Stimulated activated CD4-positive, alpha-beta T cell treated with anti-CD3 and anti-CD28 coated beads, Interleukin-4, amount 100 ng/mL, for 48 hours (primary cell): Measurements from ENCODE around the gene CSF3R.
A peak's percentile ranks its signal among the peaks of the same experiment; 100 is the strongest.

Source experiments
- DNase-seq, 2 donors: peaks; one replicate each; pipeline ENCODE4 v3.0.0-alpha.2; 2020; ENCODE audit warnings: low read depth in 2 of 2

CSF3R gene

DNA sequence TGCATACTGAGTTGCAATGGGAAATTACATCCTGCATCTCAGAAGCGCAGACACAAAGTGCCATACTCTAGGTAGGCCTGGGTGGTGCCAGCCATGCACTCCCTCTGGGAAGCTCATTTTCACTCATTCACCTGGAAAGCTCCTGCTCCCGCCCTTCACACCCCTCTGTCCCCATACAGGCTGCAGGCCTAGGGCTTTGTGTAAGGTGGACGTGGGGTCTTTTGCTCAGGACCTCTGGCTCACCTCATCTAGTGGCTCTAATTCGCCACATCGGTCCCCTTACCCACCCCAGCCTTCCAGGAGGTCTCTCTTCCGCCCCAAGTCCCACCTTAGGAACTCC lies 19.3 kb downstream of the CSF3R start:
- no peak for DNase-seq

DNA sequence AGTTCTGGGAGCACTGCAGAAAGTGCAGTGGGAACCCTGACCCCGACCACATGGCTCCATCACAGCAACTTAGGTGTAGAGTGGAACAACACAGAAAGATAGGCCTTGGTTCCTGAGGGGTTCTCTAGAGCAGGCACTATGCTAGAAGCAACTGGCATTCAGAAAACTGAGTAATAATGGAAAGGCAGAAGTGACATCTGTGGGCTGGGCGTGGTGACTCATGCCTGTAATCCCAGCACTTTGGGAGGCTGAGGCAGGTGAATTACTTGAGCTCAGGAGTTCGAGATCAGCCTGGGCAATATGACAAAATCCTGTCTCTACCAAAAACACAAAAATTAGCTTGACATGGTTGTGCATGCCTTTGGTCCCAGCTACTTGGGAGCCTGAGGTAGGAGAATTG lies 23.8 kb downstream of the CSF3R start:
- DNase-seq: peak; percentile 42 to 55

DNA sequence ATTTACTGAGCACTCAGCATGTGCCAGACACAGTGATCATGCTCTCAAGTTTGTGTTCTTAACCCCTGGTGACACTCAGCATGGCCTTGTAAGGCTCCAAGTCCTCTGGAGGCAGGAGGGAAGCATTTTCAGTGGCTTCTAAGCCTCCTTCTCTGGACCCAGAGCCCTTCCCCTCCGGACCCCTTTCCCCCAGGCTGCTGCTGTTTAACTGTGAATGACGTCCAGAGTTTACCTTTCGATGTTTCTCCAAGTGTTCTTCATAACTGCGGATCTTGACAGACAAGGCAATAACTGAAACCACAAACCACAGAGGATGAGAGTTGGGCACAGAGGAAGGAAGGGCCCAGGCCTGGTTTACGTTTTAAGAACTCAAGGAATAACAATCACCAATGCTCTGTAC lies 25.0 kb downstream of the CSF3R start:
- no peak for DNase-seq

DNA sequence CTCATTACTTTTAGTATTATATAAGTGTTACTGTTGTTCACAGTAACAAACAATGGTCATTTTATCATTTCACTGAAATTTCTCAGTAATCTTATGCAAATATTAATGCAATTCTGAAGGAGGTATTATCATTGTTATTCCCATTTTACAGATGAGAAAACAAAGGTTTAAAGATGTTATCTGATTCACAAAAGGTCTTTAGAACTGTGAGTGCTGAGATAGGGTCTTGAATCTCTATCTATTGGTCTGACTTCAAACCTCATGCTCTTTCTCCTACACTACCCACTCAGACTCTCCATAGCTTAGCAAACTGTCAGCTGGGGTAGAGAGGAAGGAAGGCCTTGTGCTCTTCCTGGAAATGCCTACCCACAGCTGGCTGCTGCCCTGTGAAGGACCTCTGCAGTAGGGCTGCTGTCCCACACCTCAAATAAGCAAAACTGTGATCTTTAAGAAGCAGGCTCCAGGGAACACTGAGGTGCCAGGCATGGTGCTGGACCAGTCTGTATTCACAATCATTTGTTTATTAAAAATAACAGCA lies 26.3 kb downstream of the CSF3R start:
- DNase-seq: no peak

DNA sequence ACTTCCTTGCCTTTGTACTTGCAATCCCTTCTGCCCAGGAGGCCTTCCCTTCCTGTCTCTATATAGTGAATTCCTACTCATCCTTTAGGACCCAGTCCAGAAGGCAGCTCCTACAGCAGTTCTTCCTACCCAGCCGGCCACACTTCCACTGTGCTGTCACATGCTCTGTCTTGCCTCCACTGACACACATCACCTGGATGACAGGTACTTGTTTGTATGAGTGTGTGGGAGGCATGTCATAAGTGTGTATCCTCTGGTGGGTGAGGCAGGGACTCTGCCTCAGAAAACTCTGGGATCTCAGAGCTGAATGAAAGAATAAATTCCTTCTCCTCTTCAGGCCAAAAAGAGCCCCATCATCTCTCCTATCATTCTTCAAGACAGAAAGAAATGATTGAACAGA lies 27.3 kb downstream of the CSF3R start:
- no peak for DNase-seq

DNA sequence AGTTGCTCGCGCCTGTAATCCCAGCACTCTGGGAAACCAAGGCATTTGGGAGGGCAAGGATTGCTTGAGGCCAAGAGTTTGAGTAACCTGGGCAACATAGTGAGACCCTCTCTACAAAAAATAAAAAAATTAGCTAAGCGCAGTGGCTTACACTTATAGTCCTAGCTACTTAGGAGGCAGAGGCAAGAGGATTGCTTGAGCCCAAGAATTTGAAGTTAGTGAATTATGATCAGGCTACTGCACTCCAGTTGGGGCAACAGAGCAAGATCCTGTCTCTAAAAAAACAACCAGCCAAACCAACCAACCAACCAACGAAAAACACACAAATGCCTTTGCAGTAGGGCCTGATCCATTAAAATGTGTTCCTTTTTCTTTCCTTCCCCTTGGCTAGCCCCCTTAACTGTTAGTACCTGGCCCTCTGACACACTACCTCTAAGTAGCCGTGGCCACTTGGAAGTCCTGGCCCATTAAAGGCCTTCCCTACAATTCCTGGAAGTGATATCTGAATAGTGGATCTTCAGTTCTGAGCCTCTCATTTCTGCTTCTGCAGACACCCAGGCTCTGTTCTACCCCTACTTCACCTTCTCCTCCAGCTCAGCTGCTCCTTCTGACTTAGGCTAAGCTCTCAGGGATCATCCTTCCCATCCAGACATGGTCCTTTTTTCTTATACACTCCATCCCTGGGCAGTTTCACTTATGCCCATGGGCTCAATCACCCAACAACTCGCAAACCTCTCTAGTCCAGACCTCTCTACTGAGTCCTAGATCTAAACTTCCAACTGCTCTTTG lies 28.9 kb downstream of the CSF3R start:
- no peak for DNase-seq

DNA sequence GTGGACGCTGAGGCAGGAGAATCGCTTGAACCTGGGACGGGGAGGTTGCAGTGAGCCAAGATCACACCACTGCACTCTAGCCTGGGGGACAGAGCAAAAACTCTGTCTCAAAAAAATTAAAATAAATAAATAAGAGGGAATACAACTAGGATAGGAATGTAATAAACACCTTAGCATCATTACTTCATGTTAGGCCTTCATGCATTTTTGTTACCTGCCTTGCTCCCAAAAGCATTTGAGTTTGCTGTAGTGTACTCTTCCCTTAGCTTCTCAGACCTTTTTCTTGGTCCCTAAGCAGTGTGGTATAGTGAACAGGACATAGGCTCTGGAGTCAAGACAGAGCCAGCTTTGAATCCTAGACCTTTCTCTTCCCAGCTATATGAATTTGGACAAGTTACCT lies 29.7 kb downstream of the CSF3R start:
- no peak for DNase-seq

DNA sequence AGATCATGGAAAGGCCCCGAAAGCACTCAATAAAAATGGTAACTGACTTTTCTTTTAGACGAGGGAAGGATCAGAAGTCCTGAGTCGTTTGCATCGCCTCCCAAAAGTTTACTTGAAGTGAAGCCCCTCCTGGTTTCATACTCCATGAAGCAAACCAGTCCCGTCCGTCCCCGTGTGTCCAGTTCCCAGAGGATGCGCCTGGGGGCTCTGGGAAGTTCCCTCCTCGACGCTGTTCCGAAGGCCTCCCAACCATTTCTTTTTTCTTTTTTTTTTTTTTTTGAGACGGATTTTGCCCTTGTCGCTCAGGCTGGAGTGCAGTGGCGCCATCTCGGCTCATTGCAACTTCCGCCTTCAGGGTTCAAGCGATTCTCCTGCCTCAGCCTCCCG lies 31.8 kb downstream of the CSF3R start:
- no peak for DNase-seq

DNA sequence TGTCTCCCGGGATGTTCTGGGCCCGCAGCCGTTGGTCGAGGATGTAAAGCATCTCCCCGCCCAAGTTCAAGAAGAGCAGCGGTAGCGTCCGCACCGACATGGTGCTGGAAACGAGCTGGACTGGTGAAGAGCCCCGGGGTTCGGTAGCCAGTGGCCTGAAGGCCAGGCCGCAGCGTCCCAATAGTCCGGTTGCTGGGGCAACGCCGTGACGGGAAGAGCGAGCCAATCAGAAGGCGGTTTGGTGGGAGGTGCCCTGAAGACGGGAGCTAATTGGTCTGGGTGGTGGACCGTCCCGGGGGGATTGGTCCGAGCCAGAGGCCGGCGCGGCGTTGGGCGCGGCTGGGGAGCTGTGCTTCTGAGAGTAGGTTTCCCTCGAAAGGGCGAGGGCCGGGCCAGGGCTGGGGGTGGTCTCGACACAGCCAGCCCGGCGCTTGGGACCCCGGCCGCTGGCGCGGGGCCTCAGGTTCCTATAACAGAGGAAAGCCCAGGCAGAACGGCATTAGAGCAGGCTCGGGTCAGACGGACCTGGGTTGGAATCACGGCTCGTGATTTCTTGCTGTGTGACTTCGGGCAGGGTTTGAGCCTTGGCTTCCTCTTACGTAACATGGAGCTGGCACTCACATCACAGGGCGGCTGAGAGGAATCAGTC lies 32.3 kb downstream of the CSF3R start, which contains the start of gene OSCP1:
Gene OSCP1, minus strand, starts transcription at position 182 of the 649 bp plus-strand sequence. Its CDS starts 82 bp downstream, at position 100.
- DNase-seq: peak; percentile 74 to 80

DNA sequence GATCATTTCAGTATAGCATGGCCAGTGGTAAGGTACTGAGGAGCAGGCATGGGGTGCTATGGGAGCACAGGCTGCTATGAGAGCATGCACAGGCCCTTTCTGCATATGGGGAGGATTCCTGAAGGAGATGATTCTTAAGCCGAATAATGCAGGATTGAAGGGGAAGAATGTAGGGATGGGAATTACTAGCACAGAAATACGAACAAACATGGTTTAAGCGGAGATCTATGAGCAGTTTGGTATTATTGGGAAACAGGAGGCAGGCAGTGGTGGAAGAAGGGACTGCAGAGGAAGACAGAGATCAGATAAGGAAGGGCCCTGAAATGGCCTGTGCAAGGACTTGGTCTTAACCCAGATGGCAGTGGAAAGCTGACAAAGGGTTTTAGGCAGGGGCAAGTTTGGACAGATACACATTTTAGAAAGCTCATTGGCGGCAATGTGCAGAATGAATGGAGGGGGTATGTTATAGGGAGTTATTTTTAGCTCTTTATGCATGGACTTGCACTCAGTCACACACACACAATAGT lies 34.1 kb downstream of the CSF3R start:
- DNase-seq: no peak

DNA sequence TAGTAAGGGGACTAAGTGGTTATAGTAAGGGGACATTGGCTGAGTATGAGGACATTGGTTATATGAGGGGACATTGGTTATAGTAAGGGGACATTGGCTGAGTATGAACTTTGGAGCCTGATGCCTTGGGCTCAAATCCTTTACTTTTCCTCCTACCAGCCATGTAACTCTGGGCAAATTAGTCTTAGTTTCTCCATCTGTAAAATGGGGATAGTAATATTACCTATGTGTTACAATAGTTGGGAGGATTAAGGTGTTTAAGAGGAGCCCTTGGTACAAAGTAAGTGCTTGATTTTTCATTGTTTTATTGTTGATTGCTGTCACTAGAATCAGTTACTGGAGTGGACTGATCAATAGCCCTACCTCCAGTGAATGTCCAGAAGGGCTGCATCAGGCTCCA lies 35.3 kb downstream of the CSF3R start:
- DNase-seq: no peak

DNA sequence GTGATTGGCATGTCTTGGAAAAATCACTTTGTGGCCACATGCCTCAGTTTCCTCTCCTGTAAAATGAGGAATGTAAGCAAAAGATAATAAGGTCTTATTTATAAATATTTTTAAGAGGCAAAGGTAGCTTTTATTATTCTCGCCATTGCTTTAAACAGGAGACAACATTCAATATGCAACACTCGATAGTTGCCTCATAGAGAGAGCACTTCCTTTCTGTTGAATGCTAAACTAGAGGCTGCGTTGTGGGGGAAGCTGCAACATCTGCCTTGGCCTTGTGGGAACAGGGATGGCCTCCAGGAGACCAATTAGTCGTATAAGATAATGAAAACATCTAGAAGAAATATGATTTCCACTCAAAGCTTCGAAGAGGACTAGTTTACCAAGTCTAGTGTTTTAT lies 36.0 kb downstream of the CSF3R start:
- no peak for DNase-seq

DNA sequence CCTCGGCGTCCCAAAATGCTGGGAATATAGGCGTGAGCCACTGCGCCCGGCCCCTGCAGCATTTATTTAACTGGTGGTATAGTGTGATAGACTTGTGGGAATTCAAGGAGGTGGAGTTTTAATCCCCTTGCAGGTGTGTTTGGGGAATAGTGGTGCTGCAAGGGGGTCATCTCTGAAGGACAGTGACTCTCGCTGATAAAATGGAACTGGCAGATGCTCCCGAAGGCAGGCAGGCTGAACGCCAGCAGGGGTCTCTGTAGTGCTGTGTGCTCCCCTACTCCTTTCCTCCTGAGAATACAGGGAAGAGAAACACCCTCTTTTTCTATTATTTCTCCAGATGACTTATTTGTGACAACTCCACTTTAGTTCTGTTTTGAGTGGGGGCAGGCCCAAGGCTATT lies 36.4 kb downstream of the CSF3R start:
- no peak for DNase-seq

DNA sequence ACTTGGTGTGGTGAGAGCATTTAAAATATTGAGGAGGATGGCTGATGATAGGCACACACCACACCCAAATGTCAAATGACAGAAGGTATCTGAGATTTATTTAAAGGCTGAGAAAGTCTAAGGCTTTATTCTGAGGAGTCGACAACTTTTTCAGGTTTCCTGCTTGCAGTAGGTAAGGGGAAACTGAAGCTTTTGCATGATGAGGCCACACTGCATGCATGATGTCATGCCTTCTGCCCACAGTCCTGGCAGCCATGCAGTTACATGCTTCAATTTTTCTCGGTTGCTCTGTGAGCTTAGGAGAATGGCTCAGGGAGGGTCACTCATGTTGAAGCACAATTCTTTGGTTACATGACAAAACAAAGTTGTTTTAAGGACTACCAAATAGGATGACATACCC lies 39.4 kb downstream of the CSF3R start:
- no peak for DNase-seq

DNA sequence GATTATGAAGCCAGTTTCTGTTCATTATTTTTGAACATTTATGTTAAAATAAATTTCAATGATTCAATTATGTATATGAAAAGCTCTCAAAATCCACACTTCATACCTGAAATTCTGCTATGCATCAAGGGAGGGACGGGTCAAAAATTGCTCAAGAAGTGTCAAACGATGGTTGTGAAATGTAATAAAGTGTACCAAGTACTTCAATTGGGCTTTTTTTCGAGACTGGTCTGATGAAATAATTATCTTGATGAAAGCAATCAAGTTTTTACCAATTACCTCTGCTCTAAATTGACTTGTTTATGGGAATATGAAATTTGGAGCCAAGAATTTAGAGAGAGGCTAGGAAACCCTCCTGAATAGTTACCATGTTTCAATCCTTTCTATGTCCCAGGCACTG lies 40.4 kb downstream of the CSF3R start:
- no peak for DNase-seq

DNA sequence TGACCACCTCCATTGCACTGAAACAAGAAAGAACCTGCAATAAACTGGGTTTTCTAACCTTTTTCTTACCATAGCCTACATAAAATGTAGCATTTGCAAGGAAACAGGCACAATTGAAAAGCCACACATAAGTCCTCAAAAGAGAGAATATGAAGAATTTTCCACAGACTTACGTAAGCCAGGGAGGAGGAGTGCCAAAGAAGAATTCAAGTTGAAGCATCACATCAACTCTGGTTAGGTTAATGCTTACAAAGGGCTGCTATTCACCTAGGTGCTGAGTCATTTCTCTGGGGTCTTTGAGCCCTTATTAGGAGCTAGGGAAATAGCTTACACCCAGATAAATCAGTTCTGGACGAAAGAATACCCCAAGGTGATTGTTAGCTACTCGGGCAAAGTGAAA lies 42.1 kb downstream of the CSF3R start:
- no peak for DNase-seq

DNA sequence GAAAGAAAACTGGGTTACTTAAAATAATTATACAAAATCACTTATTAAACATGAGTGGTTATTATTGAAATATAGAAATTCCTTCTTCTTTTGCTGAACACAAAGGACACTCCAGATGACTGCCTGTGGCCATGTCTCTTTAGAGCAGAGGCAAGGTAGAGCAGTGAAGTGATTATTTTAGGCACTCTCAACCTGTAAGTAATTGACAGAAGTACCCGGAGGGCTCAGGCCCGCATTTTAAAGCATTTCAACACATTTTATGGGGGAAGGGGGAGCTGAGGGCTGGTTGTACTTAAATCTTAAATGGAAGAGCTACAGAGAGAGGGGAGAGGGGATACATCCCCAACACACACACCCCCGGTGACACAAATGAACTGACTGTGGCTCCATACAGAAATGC lies 42.7 kb downstream of the CSF3R start:
- no peak for DNase-seq

DNA sequence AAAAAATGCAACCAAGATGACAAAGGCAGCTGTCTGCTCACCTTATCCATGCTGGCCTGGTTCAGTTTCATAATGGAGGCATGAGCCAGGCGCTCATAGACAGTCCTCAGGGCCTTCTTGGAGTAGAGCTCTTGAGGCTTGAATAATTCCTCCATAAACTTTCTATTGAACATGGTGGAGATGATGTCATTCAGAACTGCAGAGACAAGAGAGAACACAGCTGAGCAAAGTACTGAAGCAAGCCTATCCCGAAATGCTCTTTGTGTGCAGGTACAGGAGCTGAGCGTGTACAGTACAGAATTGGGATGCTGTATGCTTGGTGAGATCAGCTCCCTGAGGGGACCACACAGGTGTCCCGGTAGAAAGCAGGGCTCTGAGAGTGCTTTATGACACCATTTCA lies 44.0 kb downstream of the CSF3R start:
- DNase-seq: no peak

DNA sequence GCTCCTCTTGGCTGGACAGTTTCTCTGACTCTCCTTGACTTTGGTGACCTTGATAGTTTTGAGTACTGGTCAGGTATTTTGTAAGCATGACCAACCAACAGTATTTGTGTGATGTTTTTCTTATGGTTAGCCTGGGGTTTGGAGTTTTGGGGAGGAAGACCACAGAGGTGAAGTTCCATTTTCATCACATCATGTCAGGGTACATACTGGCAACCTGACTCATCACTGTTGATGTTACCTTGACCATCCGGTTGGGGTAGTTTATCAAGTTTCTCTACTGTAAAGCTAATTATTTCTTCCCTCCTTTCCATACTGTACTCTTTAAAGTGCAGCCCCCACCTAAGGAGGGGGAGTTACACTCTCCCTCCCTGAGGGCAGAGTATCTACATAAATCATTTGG lies 45.9 kb downstream of the CSF3R start:
- DNase-seq: no peak

DNA sequence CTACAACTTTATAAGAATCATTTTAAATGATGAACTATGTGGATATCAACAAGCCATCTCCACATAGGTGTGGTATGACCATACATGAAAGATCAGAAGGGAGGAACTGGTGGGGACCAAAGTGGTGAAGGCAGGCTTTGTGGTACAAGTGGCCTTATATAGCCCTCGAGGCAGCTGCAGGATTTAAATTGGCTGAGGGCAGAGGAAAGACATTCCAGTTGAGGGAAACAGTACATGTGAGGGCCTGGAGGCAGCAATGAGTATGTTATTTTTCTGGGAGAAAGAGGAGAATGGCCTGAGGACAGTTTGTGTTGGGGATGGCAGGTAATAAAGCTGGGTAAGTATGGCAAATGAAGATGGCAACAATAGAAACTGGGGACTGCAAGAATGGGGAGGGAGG lies 49.6 kb downstream of the CSF3R start:
- no peak for DNase-seq

DNA sequence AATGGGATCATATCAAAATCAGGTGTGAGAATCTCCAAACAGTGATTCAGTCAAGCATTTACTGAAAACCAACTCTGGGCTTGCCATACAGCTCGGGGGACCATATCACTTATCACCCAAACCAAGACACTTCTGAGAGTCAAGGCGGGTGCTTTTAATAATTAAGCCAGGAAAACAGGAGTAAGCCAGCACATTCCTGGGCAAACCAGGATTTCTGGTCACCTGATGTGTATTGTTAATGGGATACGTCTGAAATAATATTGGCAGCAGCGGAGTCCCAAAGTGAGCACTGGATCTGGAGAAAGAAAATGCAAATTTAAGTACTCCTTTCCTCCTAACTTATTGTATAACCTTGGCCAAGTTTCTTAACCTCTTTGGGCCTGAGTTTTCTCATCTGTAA lies 50.1 kb downstream of the CSF3R start:
- no peak for DNase-seq

DNA sequence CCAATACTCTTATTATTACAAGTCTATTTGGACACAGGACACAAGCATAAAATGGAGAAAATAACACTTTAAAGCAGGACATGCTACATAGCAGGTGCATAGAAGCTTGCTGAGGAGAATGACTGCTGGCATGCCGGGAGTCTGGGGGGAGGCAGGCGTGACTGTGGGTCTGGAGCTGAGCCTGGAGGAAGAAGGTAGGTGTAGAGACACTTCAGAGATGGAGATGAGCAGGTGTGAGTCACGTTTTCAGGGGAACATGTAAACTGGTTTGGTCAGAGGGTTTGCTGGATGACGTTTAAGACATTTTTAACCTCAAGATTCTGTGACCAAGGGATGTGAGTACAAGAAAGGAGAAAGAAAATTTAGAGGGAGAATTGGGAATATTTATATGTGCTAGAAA lies 56.9 kb downstream of the CSF3R start:
- no peak for DNase-seq

DNA sequence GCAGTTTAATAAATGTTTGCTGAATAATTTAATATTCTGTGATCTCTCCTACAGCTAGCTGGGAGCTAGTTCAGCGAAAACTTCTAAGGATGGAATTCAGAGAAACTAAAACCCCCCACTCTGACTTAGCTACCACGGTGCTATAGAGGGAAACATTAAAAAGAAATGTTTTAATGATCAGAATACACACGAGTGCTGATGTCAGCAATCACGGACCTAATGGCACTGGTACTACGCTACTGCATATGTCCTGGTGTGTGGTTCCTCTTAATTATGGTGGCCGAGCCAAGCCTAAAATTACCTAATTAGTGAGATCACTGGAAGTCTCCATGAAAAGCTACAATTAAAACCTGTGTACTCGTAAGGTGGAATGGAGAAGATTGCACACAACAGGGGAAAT lies 61.1 kb downstream of the CSF3R start:
- no peak for DNase-seq
